ENCODE results near the gene PLEKHA5.

- TF ChIP-seq CTCF (IDR thresholded peaks at IDR 0.05) (no peak), POLR2A (IDR thresholded peaks at IDR 0.05) (no peak)
Measured at GRCh38 chr12:19154686-19155085, 25.2 kb downstream of the PLEKHA5 start.

Data from heart left ventricle (tissue), 13 donors.